NCI-H2171 treated with DMSO at 0.1 percent for 48 hours (cell line): ENCODE results near the gene CPEB1.
"Not testable (repeated sequence)": the region's sequence is repeated elsewhere in the genome, so short reads cannot be mapped to it uniquely, and the experiment has no call there.

ENCODE experiments used
- DNase-seq: peaks from one replicate; lab custom pipeline; 2025; lab: John Stamatoyannopoulos, UW

The CPEB1 gene

DNA sequence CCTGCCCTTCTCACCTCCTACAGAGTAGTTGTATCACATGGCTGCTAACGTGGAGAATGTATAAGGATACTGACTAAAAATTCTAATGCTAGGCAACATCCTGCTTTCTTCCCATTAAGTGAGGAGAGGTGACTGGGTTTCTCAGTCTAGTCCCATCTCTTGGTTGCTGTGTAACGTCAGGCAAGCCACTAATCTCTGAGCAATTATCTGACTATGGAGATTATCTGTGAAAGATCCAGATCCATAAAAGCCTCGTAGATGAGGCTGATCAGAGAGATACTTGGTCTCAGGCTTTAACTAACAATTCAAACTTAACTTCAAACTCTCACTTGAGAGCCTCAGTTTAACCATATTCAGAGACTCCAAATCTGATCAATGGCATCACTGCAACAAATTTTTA is 102.2 kb downstream of the CPEB1 start:
- DNase-seq: no peak

DNA sequence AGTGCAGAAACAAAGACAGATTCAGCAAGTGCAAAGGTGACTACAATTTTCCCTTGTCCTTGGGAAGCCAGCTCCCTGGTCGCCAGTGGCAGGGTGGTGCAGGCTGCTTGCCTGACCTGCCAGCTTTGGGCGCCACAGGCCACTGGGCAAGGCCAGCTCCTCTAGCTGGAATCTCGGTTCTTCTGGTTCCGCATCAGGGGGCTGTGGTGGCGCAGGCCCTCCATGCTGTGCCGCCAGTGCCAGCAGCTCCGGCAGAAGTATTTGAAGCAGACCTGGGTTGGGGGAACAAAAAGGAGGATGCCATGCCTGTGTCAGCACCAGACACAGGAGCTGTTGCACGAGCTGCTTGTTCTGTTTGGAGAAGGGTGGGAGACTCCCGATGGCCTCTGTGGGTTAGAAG is 102.7 kb downstream of the CPEB1 start:
- DNase-seq: no peak

GRCh38 chr15:82543160-82543559 is 104.0 kb downstream of the CPEB1 start:
- no peak for DNase-seq

- no peak for DNase-seq
Observed at GRCh38 chr15:82540984-82541431, 106.2 kb downstream of the CPEB1 start.

DNA sequence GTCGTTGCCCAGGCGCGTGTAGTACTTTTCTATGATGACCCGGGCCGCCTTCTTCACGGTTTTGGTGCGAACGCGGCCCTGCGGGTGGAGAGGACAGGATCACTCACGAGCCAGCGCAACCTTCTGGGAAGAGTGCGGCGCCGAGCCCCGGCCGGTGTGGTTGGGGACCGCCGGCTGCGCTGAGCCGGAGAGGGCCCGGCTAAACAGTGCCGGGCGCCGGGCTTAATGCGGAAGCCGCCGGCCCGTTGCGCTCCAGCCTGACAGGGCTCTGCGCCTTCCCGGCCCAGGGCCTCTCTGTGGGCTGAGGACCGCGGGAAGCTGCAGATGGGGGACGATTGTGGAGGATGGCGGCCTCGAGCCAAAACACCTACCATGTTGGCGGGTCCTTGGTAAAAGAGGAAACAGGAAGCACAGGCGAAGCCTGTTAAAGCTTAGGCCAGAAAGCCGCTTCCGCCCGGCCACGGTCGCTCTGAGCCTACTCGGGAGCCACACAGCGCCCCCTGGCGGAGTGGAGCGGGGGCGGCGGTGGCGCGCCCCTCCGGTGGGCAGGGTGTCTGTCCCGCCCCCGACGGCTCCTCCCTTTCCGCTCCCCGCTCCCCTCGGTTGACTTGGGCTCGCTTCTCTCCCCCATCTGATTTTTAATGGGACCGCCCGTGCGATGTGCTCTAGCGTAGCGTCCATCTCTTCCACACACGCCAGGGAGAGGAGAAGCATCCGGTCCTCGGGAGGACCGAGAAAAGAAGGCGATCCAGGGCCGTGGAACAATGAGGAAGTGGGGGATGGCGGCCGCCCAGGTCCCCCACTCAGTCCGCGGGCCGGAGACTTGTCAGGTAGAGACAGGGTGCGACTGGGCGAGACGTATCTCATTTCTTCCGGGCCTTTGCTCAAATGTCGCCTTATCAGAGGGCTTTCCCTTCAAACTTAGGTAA is 106.8 kb downstream of the CPEB1 start, which contains the start of gene RPS17:
TSS of gene RPS17 (minus strand) at position 403 of the 929 bp plus-strand sequence. CDS start at position 374, 29 bp downstream.
- no peak for DNase-seq

- DNase-seq: no peak
Observed at GRCh38 chr15:82539691-82540054, 107.5 kb downstream of the CPEB1 start.

DNA sequence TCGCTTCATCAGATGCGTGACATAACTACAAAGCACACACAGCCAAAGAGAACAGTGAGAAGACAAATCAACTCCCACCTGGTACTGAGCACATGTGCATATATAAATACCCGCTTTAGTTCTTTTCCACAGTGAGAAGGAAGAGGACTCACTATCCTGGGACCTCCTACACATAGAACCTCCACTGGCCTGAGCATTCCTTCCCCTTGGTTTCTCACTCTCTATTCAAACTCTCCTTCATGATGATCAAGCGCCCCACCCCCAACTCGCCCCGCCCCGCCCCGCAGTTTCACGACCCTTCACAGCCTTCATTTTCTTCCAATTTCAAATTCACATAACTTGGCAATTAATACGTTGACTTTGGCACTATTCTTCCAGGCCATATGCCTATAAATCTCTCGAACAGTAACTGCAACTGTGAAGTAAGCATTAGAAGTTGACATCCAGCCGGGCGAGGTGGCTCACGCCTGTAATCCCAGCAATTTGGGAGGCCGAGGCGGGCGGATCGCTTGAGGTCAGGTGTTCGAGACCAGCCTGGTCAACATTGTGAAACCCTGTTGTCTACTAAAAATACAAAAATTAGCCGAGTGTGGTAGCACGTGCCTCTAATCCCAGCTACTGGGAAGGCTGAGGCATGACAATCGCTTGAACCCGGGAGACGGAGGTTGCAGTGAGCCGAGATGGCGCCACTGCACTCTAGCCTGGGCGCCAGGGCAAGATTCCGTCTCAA is 108.0 kb downstream of the CPEB1 start:
- DNase-seq: no peak

DNA sequence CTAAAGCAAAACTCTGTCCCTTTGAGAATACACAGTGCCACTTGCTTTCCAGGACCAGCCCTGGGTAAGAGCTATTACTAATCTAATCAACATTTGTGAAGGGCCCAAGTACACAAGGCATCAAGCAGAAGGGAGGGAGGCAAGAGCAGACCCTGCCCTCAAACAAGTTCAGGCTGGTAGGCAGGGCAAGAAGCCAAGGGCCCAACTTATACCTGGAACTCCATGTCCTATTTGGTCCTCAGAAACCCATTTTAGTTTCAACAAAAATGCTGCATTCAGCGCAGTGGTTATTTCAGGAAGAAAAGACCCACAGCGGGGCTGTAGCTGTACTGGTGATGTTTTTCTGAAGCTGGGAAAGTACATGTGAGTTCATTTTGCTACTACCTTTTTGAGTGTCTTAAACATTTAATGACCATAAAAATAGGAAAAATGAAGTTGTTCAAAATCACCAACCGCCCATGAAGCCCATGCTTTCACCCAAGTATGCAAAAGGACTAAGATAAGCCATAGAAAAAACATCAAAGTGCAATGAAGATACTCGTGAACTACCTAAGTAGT is 109.7 kb downstream of the CPEB1 start:
- no peak for DNase-seq

- no peak for DNase-seq
Observed at GRCh38 chr15:82536409-82537350, 110.5 kb downstream of the CPEB1 start.

DNA sequence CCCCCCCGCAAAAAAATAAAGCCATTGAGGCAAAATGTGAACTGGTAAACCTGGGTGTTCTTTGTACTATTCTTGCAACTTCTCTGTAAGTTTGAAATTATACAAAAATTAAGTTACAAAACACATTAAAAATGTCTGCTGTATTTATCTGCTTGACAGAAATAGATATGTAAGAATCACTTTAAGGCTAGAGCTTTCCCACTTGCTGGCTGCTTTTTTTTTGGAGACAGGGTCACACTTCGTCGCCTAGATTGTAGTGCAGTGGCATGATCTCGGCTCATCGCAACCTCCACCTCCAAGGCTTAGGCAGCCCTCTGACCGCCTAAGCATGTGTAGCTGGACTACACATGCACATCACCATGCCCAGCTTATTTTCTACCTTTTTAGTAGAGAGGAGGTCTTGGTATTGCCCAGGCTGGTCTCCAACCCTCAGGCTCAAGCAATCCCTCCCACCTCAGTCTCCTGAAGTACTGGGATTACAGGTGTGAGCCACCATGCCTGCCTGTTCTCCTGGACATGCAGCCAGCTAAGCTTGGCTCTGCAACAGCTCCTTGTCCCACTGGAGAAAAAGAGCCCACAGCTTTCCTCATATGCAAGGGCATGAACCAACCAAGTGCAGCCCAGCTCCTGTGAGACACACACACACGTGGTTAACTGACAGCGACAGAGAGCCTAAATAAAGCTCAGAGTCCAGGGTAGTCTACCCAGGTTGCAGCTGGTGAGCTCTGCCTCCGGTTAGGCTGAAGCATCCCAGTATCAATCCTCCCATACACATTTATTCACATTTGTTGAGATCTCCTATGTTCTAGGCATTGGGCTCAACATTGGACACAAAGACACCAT is 111.4 kb downstream of the CPEB1 start:
- no peak for DNase-seq

DNA sequence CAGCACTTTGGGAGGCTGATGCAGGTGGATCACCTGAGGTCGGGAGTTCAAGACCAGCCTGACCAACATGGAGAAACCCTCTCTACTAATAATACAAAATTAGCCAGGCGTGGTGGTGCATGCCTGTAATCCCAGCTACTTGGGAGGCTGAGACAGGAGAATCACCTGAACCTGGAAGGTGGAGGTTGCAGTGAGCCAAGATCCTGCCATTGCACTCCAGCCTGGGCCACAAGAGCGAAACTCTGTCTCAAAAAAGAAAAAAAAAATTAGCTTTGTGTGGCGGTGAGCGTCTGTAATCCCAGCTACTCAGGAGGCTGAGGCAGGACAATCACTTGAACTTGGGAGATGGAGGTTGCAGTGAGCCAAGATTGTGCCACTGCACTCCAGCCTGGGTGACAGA is 112.0 kb downstream of the CPEB1 start:
- DNase-seq: not testable (repeated sequence)

- not testable (repeated sequence) for DNase-seq
Observed at GRCh38 chr15:82534457-82534861, 112.7 kb downstream of the CPEB1 start.

DNA sequence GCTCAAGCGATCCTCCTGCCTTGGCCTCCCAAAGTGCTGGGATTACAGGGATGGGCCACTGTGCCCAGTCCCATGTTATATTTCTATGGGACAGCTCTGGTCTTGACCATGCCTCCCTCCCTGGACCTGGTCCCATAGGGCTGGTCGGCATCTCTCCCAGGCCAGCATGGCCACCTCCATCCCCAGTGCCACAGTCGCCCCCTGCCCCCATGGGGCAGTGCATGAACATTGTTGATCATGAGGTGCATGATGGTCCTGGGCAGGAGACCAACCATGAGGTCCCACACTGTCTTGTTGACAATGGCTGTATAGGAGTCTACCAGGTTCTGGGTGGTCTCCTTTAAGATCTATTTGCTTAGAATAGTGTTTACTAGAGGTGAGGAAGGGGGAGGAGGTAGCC is 113.4 kb downstream of the CPEB1 start:
- no peak for DNase-seq

DNA sequence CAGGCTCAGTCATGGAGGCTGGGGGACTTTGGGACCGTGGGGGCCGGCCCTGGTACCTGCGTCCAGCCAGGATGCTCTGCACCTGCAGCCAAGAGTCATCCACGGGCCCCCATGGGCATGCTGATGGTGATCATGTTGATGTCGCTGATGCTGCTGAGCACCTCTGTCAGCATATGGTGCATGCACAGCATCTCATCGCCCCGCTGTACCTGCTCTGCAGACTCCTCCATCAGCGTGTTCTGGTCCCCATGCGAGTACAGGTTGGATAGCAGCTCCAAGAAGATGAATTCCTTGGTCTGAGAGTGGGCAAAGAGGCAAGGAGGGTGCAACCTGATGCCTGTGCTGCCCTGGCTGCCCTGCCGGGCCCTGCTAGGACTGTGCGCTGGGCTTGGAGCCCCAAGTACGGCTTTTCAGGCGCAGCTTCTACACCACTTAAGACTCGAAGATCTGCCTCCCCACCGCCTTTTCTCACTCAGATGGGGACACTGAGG is 114.1 kb downstream of the CPEB1 start:
- no peak for DNase-seq

GRCh38 chr15:82532383-82532990 is 114.7 kb downstream of the CPEB1 start:
- no peak for DNase-seq

DNA sequence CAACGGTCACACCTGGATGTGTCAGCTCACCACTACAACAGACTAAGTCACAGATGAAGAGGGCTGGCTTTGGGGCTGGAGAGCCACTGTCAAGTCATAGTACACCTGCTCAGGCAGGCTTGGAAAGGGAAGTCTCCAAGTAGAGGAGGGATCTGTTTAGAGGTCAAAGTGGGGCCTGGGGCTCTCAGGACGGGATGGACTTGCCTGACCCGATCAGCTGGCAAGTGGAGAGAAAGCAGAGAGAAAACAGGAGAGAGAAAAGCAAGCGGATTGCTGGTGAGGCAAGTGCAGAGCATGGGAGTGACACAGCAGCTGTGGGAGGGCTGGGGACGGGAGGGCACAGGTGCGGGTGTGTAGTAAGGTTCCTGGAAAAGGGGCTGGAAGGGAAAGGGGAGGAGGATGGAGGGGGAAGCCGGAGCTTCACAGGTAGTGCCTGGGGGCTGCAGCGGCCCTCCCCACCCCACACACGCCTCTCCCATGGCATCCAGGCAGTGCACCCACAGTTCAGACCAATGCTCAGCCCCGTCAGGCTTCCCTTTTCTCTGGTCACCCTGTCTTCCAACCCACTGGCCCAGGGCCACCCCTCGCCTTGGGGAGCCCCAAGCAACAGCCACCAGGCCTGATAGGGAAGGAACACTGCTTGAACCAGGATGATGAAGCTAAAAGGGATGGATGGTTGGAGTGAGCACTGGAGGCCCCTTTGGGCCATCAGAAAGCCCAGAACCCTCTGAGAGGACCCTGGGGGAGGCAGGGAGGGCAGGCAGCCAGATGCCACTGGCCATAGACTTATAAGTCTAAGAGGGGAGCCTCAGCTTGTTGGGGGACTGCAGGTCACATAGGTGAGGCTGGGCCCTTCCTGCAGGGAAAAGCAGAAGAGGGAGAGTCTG is 115.4 kb downstream of the CPEB1 start:
- DNase-seq: no peak

DNA sequence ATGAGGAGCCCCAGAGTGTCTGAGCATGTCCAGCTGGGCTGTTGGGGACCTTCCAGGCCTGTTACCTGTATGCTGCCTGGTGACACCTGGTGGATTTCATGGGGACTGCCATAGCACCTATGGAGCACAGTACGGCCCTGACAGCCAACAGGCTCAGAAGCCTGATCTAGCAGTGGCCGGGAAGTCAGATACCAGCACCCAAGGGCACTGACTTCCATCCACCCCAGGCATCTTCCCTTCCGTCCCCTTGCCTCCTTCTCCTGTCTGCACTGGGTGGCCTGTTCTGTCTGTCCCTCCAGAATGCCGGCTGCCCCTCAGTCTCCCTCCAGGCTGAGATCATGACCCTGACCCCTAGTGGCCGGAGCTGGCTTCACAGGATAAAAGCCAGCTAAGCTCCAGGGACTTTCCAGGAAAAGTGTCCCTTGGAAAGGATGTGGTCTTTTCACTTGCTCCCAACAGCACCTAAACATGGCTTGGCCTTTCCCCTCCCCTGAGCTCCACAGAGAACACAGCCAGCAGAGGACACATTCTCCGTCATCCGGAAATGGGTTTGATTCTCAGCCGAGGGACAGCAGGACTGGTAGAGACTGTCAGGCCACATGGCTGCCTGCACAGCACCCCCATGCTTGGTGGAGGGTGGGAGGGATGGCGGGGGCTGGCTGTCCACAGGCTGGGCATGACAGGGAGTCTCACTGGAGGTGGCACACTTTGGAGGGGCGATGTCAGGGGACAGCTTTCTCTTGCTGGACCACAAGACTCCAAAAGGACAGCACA is 116.4 kb downstream of the CPEB1 start:
- DNase-seq: no peak

DNA sequence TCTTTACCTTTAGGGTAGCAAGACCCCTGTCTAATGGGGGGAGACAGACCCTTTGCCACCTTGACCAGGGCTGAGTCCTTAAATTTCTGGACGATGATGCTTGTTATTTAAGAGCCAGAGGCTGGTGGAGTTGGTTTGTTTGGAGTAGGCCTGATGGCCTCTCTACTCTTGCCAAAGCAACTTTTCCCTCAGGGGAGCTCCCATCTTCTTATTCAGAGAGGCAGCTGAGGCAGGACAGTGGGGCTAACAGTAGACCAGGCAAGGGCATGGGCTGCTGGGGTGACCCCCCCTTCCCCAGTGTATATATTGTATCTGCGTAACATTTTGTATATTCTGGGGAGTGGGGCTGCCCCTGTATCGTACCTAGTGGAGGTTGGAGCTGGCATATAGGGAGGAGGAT is 117.2 kb downstream of the CPEB1 start:
- no peak for DNase-seq
